IPS-15b (cell line): ENCODE results near the gene TRAF1.

ENCODE experiments used
- H3K27me3 ChIP-seq: one replicate; pipeline ENCODE4 v1.6.1; 2013; ENCODE audit warnings: low read length; ENCODE audit not compliant: control insufficient read depth, insufficient read depth
- H3K36me3 ChIP-seq: one replicate; pipeline ENCODE4 v1.6.1; 2013; ENCODE audit warnings: low read length; ENCODE audit not compliant: control insufficient read depth, insufficient read depth
- H3K4me1 ChIP-seq: one replicate; pipeline ENCODE4 v1.6.1; 2013; ENCODE audit warnings: mild to moderate bottlenecking, low read length; ENCODE audit not compliant: control insufficient read depth, insufficient read depth
- H3K4me3 ChIP-seq: one replicate; pipeline ENCODE4 v1.5.1; 2013; ENCODE audit warnings: low read depth, low read length
- H3K9ac ChIP-seq: one replicate; pipeline ENCODE4 v1.6.1; 2013; ENCODE audit warnings: low read depth, mild to moderate bottlenecking, low read length
- H3K9me3 ChIP-seq: one replicate; pipeline ENCODE4 v1.6.1; 2013; ENCODE audit warnings: mild to moderate bottlenecking, low read length; ENCODE audit not compliant: control insufficient read depth, insufficient read depth

The TRAF1 gene

GRCh38 chr9:120886490-120886967, 40.1 kb downstream of the TRAF1 start:
- peaks cover 7% of the 10 kb centered on the region for H3K4me1 ChIP-seq
- H3K36me3 ChIP-seq: no peaks in the 10 kb centered on the region
- no peak overlapping the region for H3K4me3 ChIP-seq
- no peak overlapping the region for H3K9ac ChIP-seq
- no peaks in the 10 kb centered on the region for H3K27me3 ChIP-seq
- H3K9me3 ChIP-seq: no peaks in the 10 kb centered on the region

GRCh38 chr9:120885958-120886357, 40.6 kb downstream of the TRAF1 start:
- Histone ChIP-seq H3K9ac (no peak overlapping the region), H3K4me1 (peaks cover 6% of the 10 kb centered on the region), H3K27me3 (no peaks in the 10 kb centered on the region), H3K9me3 (no peaks in the 10 kb centered on the region), H3K36me3 (no peaks in the 10 kb centered on the region), H3K4me3 (no peak overlapping the region)

- Histone ChIP-seq H3K27me3 (no peaks in the 10 kb centered on the region), H3K4me3 (no peak overlapping the region), H3K9ac (no peak overlapping the region), H3K9me3 (no peaks in the 10 kb centered on the region), H3K36me3 (no peaks in the 10 kb centered on the region), H3K4me1 (peaks cover 1% of the 10 kb centered on the region)
These were observed 41.1 kb downstream of the TRAF1 start for GRCh38 chr9:120885457-120885856.

- no peak overlapping the region for H3K9ac ChIP-seq
- no peaks in the 10 kb centered on the region for H3K27me3 ChIP-seq
- H3K4me3 ChIP-seq: no peak overlapping the region
- H3K9me3 ChIP-seq: no peaks in the 10 kb centered on the region
- H3K4me1 ChIP-seq: peaks cover 2% of the 10 kb centered on the region
- no peaks in the 10 kb centered on the region for H3K36me3 ChIP-seq
These were observed 43.0 kb downstream of the TRAF1 start for GRCh38 chr9:120883608-120883996.

GRCh38 chr9:120882935-120883607, 43.5 kb downstream of the TRAF1 start:
- H3K36me3 ChIP-seq: no peaks in the 10 kb centered on the region
- no peaks in the 10 kb centered on the region for H3K27me3 ChIP-seq
- no peaks in the 10 kb centered on the region for H3K9me3 ChIP-seq
- H3K4me1 ChIP-seq: peaks cover 6% of the 10 kb centered on the region
- H3K9ac ChIP-seq: no peak overlapping the region
- no peak overlapping the region for H3K4me3 ChIP-seq

- peaks cover 18% of the 10 kb centered on the region for H3K4me1 ChIP-seq
- no peak overlapping the region for H3K9ac ChIP-seq
- H3K36me3 ChIP-seq: no peaks in the 10 kb centered on the region
- H3K9me3 ChIP-seq: no peaks in the 10 kb centered on the region
- H3K27me3 ChIP-seq: peaks cover 3% of the 10 kb centered on the region
- H3K4me3 ChIP-seq: no peak overlapping the region
These were observed 47.1 kb downstream of the TRAF1 start for GRCh38 chr9:120879446-120879845.

- Histone ChIP-seq H3K4me1 (peaks cover 27% of the 10 kb centered on the region), H3K4me3 (no peak overlapping the region), H3K36me3 (no peaks in the 10 kb centered on the region), H3K9ac (no peak overlapping the region), H3K9me3 (no peaks in the 10 kb centered on the region), H3K27me3 (peaks cover 3% of the 10 kb centered on the region)
These were observed 48.1 kb downstream of the TRAF1 start for GRCh38 chr9:120878188-120879130.

- no peaks in the 10 kb centered on the region for H3K36me3 ChIP-seq
- peaks cover 3% of the 10 kb centered on the region for H3K27me3 ChIP-seq
- H3K4me3 ChIP-seq: peak overlapping the region; percentile 52
- H3K9ac ChIP-seq: peak overlapping the region; percentile 27
- peaks cover 35% of the 10 kb centered on the region for H3K4me1 ChIP-seq
- no peaks in the 10 kb centered on the region for H3K9me3 ChIP-seq
These were observed 49.1 kb downstream of the TRAF1 start for GRCh38 chr9:120877276-120878034.

GRCh38 chr9:120876842-120877240, 49.8 kb downstream of the TRAF1 start, which contains the start of gene PHF19:
Gene PHF19, minus strand, starts transcription at chr9:120877188. Its CDS starts 2,447 bp downstream, at chr9:120874741.
- no peaks in the 10 kb centered on the region for H3K9me3 ChIP-seq
- peaks cover 35% of the 10 kb centered on the region for H3K4me1 ChIP-seq
- no peaks in the 10 kb centered on the region for H3K36me3 ChIP-seq
- H3K27me3 ChIP-seq: peaks cover 3% of the 10 kb centered on the region
- H3K4me3 ChIP-seq: peak within 1 kb of the TSS; percentile 69
- peak within 1 kb of the TSS; percentile 49 for H3K9ac ChIP-seq

GRCh38 chr9:120875954-120876841, 50.4 kb downstream of the TRAF1 start:
- H3K4me3 ChIP-seq: peak overlapping the region; percentile 69

GRCh38 chr9:120875643-120875953, 51.0 kb downstream of the TRAF1 start:
- peaks cover 3% of the 10 kb centered on the region for H3K27me3 ChIP-seq
- peak overlapping the region; percentile 49 for H3K9ac ChIP-seq
- no peaks in the 10 kb centered on the region for H3K9me3 ChIP-seq
- H3K36me3 ChIP-seq: no peaks in the 10 kb centered on the region
- peaks cover 35% of the 10 kb centered on the region for H3K4me1 ChIP-seq
- H3K4me3 ChIP-seq: peak overlapping the region; percentile 69

More at GRCh38 chr9:120875954-120876841, 50.4 kb downstream of the TRAF1 start:
- Histone ChIP-seq H3K4me1 (peaks cover 35% of the 10 kb centered on the region), H3K9ac (peak overlapping the region; percentile 49), H3K9me3 (no peaks in the 10 kb centered on the region), H3K36me3 (no peaks in the 10 kb centered on the region), H3K27me3 (peaks cover 3% of the 10 kb centered on the region)
